PC-3 (cell line): ENCODE measurements around the gene C14orf132. TPM values are rescaled to one million over a fixed set of nuclear protein-coding genes. Genes with fewer than 3 reads are reported as not detected.

Source experiments
- ATAC-seq: fragments of 200-7000 bp; cut with Tn5 transposase; 2 replicates; pipeline ENCODE4 v1.9.1; 2020; ENCODE audit warnings: mild to moderate bottlenecking, moderate library complexity
- BruUV-seq: library from RNA; stranded (reverse); fragments of 400-500 nt; replicated peaks from 2 replicates; lab custom pipeline; 2021; lab: Mats Ljungman, UMichigan
- CTCF ChIA-PET: fragments of 300-600 bp; sonication (Branson Sonifier 250); formaldehyde crosslinking; loops from one replicate; lab custom pipeline; 2022; ENCODE audit warnings: antibody characterized with exemption; lab: Charles Lee
- POLR2A ChIA-PET: fragments of 300-600 bp; sonication (Branson Sonifier 250); formaldehyde crosslinking; loops from one replicate; lab custom pipeline; 2022; ENCODE audit warnings: antibody characterized with exemption; ENCODE audit not compliant: unreplicated experiment; lab: Charles Lee
- DNase-seq: peaks from one replicate; pipeline ENCODE4 v3.0.0-alpha.2; 2015
- H2AFZ ChIP-seq: fragments of 300-600 bp; sonication (generic); 2 replicates; pipeline ENCODE4 v1.6.0; 2016; ENCODE audit warnings: antibody characterized with exemption, low read length
- H3F3A ChIP-seq: fragments of 300-600 bp; sonication (generic); one replicate; pipeline ENCODE4 v1.6.0; 2017; ENCODE audit warnings: antibody characterized with exemption, low read length, control low read depth, mild to moderate bottlenecking; ENCODE audit not compliant: unreplicated experiment
- H3K27ac ChIP-seq: fragments of 300-600 bp; sonication (generic); 2 replicates; pipeline ENCODE4 v1.5.1; 2016; ENCODE audit warnings: mild to moderate bottlenecking, low read length
- H3K27me3 ChIP-seq: fragments of 300-600 bp; sonication (generic); 2 replicates; pipeline ENCODE4 v1.6.1; 2016; ENCODE audit warnings: low read length, mixed read lengths
- H3K36me3 ChIP-seq: fragments of 300-600 bp; sonication (generic); 2 replicates; pipeline ENCODE4 v1.6.1; 2016; ENCODE audit warnings: low read depth, mixed run types, low read length, mixed read lengths
- H3K4me1 ChIP-seq: fragments of 300-600 bp; sonication (generic); 2 replicates; pipeline ENCODE4 v1.5.1; 2016; ENCODE audit warnings: low read length; ENCODE audit not compliant: insufficient read depth
- H3K4me2 ChIP-seq: fragments of 300-600 bp; sonication (generic); 2 replicates; pipeline ENCODE4 v1.6.0; 2016; ENCODE audit warnings: low read length
- H3K4me3 ChIP-seq: fragments of 300-600 bp; sonication (generic); 2 replicates; pipeline ENCODE4 v1.5.1; 2016; ENCODE audit warnings: mild to moderate bottlenecking, low read length, mixed read lengths
- H3K79me2 ChIP-seq: fragments of 300-600 bp; sonication (generic); 2 replicates; pipeline ENCODE4 v1.6.1; 2017; ENCODE audit warnings: low read length, mixed read lengths
- H3K9ac ChIP-seq: fragments of 300-600 bp; sonication (generic); 2 replicates; pipeline ENCODE4 v1.6.0; 2016; ENCODE audit warnings: mild to moderate bottlenecking, low read length
- H3K9me2 ChIP-seq: fragments of 300-600 bp; sonication (generic); replicated peaks from 2 replicates; pipeline ENCODE4 v1.6.1; 2016; ENCODE audit warnings: mixed run types, low read length, mixed read lengths
- H3K9me3 ChIP-seq: fragments of 300-600 bp; sonication (generic); 2 replicates; pipeline ENCODE4 v1.6.1; 2016; ENCODE audit warnings: low read length, mixed read lengths
- H4K20me1 ChIP-seq: fragments of 300-600 bp; sonication (generic); 2 replicates; pipeline ENCODE4 v1.6.1; 2016; ENCODE audit warnings: low read length, mixed read lengths
- EZH2 ChIP-seq: fragments of 300-600 bp; sonication (generic); IDR thresholded peaks from one replicate; pipeline ENCODE4 v1.6.1; 2017; ENCODE audit warnings: antibody characterized with exemption, mild to moderate bottlenecking, low read length; ENCODE audit not compliant: unreplicated experiment
- EZH2phosphoT487 ChIP-seq: fragments of 300-600 bp; sonication (generic); IDR thresholded peaks from 2 replicates; pipeline ENCODE4 v1.6.1; 2018; ENCODE audit warnings: mild to moderate bottlenecking, antibody characterized with exemption, low read length, borderline replicate concordance
- intact Hi-C: fragments of 100-400 bp; cut with micrococcal nuclease; formaldehyde crosslinking; loops from 2 replicates; pipeline ENCODE4 v1.9.0; 2023
- total RNA-seq: library from RNA; depleted of rRNA; stranded (reverse); fragments of >200 nt; gene quantifications from 2 replicates; pipeline ENCODE4 v1.2.3, GENCODE V29; 2014
- TF ChIP-seq, protein P1 (sequence below): fragments of 300-600 bp; sonication (generic); conservative IDR thresholded peaks from 2 replicates; pipeline ENCODE4 v1.5.1; 2017; ENCODE audit warnings: antibody characterized with exemption, low read depth, mild to moderate bottlenecking, low read length

Gene C14orf132
- total RNA-seq, 1 experiment from 2014 or later: not detected

DNA sequence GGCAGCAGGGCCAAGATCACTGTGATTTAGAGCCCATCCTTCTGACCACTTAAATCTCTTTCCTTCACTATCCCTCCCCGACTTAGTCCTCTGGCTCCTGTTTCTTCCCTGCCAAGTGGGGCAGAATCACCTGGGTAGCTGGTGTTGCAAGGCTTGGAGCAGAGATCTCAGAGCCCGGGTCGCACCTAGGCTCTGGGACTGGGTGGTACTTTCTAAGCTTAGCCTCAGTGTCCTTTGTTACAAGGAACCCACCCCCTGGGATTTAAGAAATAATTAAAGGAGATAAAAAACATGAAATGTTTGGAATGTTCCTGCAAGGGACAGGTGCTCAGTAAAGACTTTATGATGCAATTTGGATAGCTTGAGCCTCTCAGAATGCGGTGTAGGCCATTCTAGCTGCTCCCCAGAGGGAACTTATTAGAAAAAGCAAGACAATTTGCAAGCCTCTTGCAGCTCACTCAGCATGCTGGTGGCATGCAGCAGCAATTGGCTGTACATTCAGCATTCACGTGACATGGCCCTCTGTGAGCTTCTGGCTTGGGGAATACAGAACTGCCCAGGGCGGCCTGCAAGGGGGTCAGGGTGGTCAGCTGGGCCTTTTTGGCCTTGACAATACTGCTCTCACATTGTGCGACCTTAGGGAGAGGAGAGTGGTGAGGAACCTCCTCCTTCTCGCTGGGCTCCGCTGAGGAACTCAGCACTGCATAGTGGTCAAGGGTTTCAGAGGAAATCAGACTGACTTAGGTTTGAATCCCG lies 16.8 kb downstream of the C14orf132 start:
- no peak for DNase-seq
- no peaks in the 10 kb centered on the region for H3K4me1 ChIP-seq
- no peak overlapping the region for H3K9ac ChIP-seq
- H3K9me3 ChIP-seq: no peaks in the 10 kb centered on the region
- no peaks in the 10 kb centered on the region for H4K20me1 ChIP-seq
- ATAC-seq: no peak
- no peak overlapping the region for H3K4me2 ChIP-seq
- H3K36me3 ChIP-seq: no peaks in the 10 kb centered on the region
- TF ChIP-seq, protein P1, sequence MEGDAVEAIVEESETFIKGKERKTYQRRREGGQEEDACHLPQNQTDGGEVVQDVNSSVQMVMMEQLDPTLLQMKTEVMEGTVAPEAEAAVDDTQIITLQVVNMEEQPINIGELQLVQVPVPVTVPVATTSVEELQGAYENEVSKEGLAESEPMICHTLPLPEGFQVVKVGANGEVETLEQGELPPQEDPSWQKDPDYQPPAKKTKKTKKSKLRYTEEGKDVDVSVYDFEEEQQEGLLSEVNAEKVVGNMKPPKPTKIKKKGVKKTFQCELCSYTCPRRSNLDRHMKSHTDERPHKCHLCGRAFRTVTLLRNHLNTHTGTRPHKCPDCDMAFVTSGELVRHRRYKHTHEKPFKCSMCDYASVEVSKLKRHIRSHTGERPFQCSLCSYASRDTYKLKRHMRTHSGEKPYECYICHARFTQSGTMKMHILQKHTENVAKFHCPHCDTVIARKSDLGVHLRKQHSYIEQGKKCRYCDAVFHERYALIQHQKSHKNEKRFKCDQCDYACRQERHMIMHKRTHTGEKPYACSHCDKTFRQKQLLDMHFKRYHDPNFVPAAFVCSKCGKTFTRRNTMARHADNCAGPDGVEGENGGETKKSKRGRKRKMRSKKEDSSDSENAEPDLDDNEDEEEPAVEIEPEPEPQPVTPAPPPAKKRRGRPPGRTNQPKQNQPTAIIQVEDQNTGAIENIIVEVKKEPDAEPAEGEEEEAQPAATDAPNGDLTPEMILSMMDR: no peak
- TF ChIP-seq EZH2 (no peak), EZH2phosphoT487 (no peak)
- BruUV-seq: no TSS peak
- peaks cover 27% of the 10 kb centered on the region for H3K27me3 ChIP-seq
- ChIA-PET POLR2A (no interaction called here), CTCF (no interaction called here)
- no peaks in the 10 kb centered on the region for H3K79me2 ChIP-seq
- intact Hi-C loops: loop anchor here (2.0 kb wide), 1 partner anchor 43 kb away; no protein-coding TSS in a partner anchor
- H3K9me2 ChIP-seq: no peaks in the 10 kb centered on the region
- H2AFZ ChIP-seq: no peak overlapping the region
- no peak overlapping the region for H3K4me3 ChIP-seq
- H3K27ac ChIP-seq: no peak overlapping the region
- no peaks in the 10 kb centered on the region for H3F3A ChIP-seq

DNA sequence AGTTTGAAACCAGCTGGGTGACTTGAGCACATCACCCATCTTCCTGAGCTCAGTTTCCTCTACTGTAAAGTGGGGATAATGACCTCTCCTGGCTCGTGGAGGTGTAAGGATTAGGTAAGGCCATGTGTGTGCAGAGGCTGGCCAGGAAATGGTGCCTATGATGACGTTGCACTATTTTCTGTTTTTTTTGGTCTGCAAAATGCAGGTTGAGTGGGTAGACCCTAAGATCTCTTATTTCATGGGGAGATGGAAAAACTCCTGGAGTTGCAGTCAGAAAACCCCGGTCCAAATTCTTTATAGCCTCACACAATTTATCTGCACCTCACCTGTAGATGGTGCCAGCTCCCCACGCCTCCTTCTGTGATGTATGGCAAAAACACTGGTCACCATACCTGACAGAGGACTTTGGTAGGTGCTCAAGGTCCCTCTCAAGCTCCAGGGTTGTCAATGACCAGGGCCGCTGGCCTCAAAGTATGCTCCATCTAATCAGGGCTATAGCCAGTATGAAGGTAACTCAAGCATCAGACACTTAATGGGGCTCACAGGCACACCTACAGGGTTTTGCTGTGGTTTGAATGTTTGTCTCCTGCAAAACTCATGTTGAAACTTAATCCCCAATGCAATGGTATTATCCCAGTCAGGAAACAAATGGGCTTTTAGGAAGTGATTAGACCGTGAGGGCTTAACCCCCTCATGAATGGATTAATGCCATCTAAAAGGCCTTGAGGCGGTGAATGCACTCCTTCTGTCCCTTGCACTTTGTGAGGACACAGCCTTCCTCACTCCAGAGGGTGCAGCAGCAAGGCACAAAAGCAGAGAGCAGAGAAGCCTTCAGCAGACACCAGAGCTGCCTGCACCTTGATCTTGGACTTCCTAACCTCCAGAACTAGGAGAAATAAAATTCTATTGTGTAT lies 17.6 kb downstream of the C14orf132 start:
- no peak for ATAC-seq

More for the DNA sequence above, 17.6 kb downstream of the C14orf132 start:
- Histone ChIP-seq H3K4me1 (no peaks in the 10 kb centered on the region), H3K9me2 (no peaks in the 10 kb centered on the region), H3K79me2 (no peaks in the 10 kb centered on the region), H3K9me3 (no peaks in the 10 kb centered on the region), H3K27me3 (peaks cover 22% of the 10 kb centered on the region), H3K4me3 (no peak overlapping the region), H3K27ac (no peak overlapping the region), H3K36me3 (no peaks in the 10 kb centered on the region), H3F3A (no peaks in the 10 kb centered on the region), H4K20me1 (no peaks in the 10 kb centered on the region), H3K4me2 (no peak overlapping the region), H3K9ac (no peak overlapping the region), H2AFZ (no peak overlapping the region)
- intact Hi-C loops: loop anchor here (2.0 kb wide), 1 partner anchor 42 kb away; no protein-coding TSS in a partner anchor
- POLR2A ChIA-PET: no interaction called here
- TF ChIP-seq, protein P1: peak; percentile 60
- TF ChIP-seq EZH2: no peak
- CTCF ChIA-PET: no interaction called here
- DNase-seq: peak; percentile 55
- BruUV-seq: no TSS peak
